Thoracic aorta (tissue), 2 donors: ENCODE data around the gene FKBP11. TPM values are rescaled to one million over a fixed set of nuclear protein-coding genes. Genes with fewer than 3 reads are reported as not detected.

ENCODE experiments used
- ATAC-seq: fragments of 150-250 bp; one replicate; pipeline ENCODE4 v1.8.0; 2017; ENCODE audit warnings: low read depth; ENCODE audit not compliant: insufficient number of reproducible peaks, low FRiP score
- DNase-seq: peaks from one replicate; pipeline ENCODE4 v3.0.0-alpha.2; 2020; ENCODE audit warnings: low spot score
- H3K27ac ChIP-seq, 2 donors: fragments of 200-600 bp; sonication (generic); 1 replicate in 1 of 2; 2 replicates in 1 of 2; pipeline ENCODE4 v1.5.1; 2016; ENCODE audit warnings: mild to moderate bottlenecking in 2 of 2, moderate library complexity in 2 of 2
- H3K27me3 ChIP-seq: fragments of 200-600 bp; sonication (generic); replicated peaks from 2 replicates; pipeline ENCODE4 v1.6.0; 2016; ENCODE audit warnings: mild to moderate bottlenecking; ENCODE audit not compliant: insufficient read depth
- H3K36me3 ChIP-seq: fragments of 200-600 bp; sonication (generic); one replicate; pipeline ENCODE4 v1.5.1; 2016
- H3K4me1 ChIP-seq, 2 donors: fragments of 200-600 bp; sonication (generic); 1 replicate in 1 of 2; 2 replicates in 1 of 2; pipeline versions ENCODE4 v1.5.1 to v1.6.0; 2016; ENCODE audit warnings: low read depth in 2 of 2, mild to moderate bottlenecking in 1 of 2; ENCODE audit not compliant: control insufficient read depth in 1 of 2
- H3K4me3 ChIP-seq: fragments of 200-600 bp; sonication (generic); 2 replicates; pipeline ENCODE4 v1.5.1; 2016; ENCODE audit warnings: mild to moderate bottlenecking
- H3K9me3 ChIP-seq: fragments of 200-600 bp; sonication (generic); 2 replicates; pipeline ENCODE4 v1.5.1; 2016
- total RNA-seq, 2 donors: library from RNA; depleted of rRNA; stranded (reverse); fragments of >200 nt; gene quantifications; one replicate each; pipeline versions ENCODE4 v1.1.0 to v1.2.3, GENCODE V29; 2016
- TF ChIP-seq, protein P1 (sequence below): fragments of 200-600 bp; sonication (generic); IDR thresholded peaks from one replicate; pipeline ENCODE4 v1.5.1; 2019; ENCODE audit warnings: antibody characterized with exemption

The FKBP11 gene
- total RNA-seq, 2 donors from 2014 or later: 19.0 to 22.2 TPM

DNA sequence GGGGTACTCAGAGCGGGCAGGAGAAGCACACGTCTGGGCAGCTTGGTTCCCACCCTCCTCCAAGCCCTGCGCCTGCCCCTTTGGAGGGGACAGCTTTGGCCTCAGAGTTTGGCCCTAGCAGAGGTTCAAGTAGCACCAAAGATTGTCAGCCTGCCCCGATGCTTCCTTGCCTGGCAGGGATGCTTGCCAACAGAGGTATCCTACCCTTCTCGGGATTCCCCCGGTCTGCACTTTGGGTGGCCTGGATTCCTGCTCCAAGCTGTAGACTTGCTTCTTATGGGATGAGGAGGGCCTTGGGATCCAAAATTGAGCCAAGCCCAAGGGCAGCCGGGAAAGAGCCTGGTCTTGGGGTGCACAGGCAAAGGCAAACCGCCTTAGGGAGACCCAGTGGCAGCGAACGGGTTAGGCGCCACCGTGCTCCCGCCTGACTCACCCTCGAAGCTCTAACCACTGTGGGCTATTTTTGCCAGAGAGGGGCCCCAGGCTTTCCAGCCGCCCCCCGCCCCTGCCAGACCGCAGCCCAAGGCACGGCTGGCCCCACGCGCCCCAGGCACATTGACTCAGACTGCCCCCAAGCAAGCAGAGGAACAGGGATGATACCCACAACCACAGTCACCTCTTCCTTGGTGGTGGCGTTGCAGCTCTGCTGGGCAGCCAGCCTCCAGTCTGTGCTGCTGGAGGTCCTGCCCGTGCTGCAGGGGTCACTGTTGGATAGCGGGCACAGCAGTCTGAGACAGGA is 47.1 kb upstream of the FKBP11 start:
- Histone ChIP-seq H3K36me3 (no peaks in the 10 kb centered on the region), H3K9me3 (no peaks in the 10 kb centered on the region), H3K27ac (no peak overlapping the region), H3K27me3 (peaks cover 21% of the 10 kb centered on the region), H3K4me3 (no peak overlapping the region), H3K4me1 (peaks cover 16 to 27% of the 10 kb centered on the region in 2 donors)
- ATAC-seq: no peak
- TF ChIP-seq, protein P1, sequence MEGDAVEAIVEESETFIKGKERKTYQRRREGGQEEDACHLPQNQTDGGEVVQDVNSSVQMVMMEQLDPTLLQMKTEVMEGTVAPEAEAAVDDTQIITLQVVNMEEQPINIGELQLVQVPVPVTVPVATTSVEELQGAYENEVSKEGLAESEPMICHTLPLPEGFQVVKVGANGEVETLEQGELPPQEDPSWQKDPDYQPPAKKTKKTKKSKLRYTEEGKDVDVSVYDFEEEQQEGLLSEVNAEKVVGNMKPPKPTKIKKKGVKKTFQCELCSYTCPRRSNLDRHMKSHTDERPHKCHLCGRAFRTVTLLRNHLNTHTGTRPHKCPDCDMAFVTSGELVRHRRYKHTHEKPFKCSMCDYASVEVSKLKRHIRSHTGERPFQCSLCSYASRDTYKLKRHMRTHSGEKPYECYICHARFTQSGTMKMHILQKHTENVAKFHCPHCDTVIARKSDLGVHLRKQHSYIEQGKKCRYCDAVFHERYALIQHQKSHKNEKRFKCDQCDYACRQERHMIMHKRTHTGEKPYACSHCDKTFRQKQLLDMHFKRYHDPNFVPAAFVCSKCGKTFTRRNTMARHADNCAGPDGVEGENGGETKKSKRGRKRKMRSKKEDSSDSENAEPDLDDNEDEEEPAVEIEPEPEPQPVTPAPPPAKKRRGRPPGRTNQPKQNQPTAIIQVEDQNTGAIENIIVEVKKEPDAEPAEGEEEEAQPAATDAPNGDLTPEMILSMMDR: no peak
- DNase-seq: no peak

DNA sequence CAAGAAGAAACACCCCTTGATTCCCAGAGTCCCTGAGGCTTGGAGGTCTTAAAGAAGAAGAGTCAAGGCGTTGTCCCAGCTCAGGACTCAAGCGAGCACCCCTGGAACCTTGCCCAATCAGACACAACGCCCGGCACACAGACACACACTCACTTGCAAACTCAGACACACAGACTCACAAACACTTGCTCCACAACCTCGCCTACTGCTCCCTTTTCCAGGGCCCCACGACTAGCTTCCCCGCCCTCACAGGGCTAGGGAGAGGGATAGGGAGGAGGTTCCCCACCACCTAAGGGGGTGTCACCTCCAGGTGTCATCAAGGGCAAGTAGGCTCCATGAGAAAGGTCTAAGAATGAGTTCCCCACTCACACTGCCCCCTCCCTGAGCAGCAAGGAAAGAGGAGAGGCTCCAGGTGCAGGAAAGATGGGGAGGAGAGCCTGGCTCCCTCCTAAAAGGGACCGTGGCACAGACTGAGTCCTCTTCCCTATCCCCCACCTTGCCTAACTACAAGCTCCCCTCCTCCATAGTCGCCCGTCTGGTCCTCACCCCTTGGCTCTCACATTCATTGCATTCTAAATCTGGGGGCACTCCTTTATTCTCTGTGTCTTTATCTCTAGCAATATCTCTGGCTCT is 45.5 kb upstream of the FKBP11 start:
- DNase-seq (no peak), ATAC-seq (no peak)
- H3K27ac ChIP-seq: no peak overlapping the region
- peaks cover 16 to 27% of the 10 kb centered on the region in 2 donors for H3K4me1 ChIP-seq
- TF ChIP-seq, protein P1: no peak
- peaks cover 14% of the 10 kb centered on the region for H3K27me3 ChIP-seq
- no peaks in the 10 kb centered on the region for H3K9me3 ChIP-seq
- H3K36me3 ChIP-seq: no peaks in the 10 kb centered on the region
- peak overlapping the region; percentile 59 for H3K4me3 ChIP-seq

DNA sequence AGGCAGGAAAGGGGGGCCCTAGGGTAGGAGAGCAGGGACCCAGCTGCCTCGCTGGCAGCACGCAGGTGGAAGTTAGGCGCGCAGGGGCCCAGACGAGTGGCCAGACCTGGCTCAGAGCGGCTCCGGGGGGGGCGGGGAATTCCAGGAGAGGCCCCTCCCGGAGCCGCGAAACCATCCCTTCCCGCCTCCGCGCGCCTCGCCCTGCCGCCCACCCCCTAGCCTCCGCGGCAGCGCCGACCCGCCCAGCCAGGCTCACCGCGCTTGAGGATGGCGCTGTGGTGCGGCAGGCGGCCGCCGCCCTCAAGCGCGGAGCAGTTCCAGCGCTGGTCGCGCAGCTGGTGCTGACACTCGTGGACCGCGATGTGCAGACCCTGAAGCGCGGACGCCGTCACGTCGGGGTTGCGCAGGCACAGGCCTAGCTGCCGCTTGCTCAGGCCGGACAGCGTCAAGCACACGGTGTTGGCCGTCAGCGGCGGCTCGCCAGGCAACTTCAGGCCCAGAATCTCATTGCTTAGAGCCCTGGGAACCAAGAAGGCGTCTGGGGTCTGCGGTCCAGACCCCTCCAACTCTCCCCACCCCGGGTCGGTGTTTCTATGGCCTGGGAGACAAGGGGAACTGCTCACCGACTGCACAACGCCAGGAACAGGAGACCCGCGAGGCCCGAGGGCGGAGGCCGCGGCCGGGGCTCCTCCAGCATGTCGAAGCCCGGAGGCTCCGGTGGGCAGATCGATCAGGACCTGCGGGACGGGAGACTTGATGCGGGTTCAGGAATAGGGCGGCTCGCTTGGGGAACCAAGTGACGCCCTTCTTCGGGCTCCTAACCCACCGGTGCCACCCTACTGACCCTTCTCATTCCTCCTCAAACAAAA is 44.8 kb upstream of the FKBP11 start:
- H3K36me3 ChIP-seq: no peaks in the 10 kb centered on the region
- peaks cover 16 to 27% of the 10 kb centered on the region in 2 donors for H3K4me1 ChIP-seq
- TF ChIP-seq, protein P1: no peak
- H3K9me3 ChIP-seq: no peaks in the 10 kb centered on the region
- DNase-seq: no peak
- peaks cover 14% of the 10 kb centered on the region for H3K27me3 ChIP-seq
- H3K27ac ChIP-seq: no peak overlapping the region
- H3K4me3 ChIP-seq: peak overlapping the region; percentile 52
- no peak for ATAC-seq

DNA sequence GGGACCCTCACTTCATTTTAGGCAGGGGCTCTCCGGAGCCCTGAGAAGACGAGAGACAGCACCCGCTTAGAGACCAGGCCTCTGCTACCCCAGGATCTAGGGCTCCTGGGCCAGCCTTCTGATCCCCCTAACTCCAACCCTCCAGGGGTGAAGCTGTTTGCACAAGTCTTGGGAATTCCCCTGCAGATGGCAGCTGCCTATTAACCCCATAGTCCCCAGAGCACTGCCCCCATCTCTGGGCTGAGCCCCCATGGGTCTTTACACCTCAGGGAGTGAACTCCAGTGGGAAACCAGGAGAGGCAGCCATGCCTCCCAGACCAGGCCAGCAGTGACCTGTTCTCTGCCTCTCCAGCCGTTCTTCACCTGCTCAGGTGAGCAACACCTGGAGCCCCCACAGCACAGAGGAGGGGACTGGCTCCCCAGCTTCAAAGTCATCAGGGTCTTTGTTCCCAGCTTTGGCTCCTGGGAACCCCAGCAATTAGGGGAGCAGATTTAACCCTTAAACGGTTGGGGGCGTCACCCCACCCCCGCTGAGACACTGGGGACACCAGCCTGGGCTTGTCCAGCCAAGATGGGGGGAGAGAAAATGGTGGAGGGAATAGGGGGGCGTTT is 44.0 kb upstream of the FKBP11 start:
- Histone ChIP-seq H3K36me3 (no peaks in the 10 kb centered on the region), H3K4me3 (no peak overlapping the region), H3K4me1 (peaks cover 16 to 27% of the 10 kb centered on the region in 2 donors), H3K27me3 (peaks cover 11% of the 10 kb centered on the region), H3K9me3 (no peaks in the 10 kb centered on the region), H3K27ac (no peak overlapping the region)
- DNase-seq (no peak), ATAC-seq (no peak)
- TF ChIP-seq, protein P1: no peak
